Activated naive CD4-positive, alpha-beta T cell treated with anti-CD3 and anti-CD28 coated beads, Interleukin-2, amount 10 ng/mL, durations not matched to agents 5 hours and 36 hours (primary cell): ENCODE measurements around the gene KCNC3. TPM values are rescaled to one million over a fixed set of nuclear protein-coding genes. Genes with fewer than 3 reads are reported as not detected.

ENCODE experiments used
- total RNA-seq, 2 experiments: library from RNA; stranded (reverse); gene quantifications; one replicate each; pipeline ENCODE4 v1.2.3, GENCODE V29; 2021

KCNC3 gene
- 1 to 10 TPM; 4.3 to 4.9 TPM for total RNA-seq

GRCh38 chr19:50329146-50329925 is at the start of gene KCNC3:
KCNC3 (minus strand) TSS chr19:50329377; CDS start chr19:50329082, 295 bp downstream.

GRCh38 chr19:50376166-50377050 is 47.2 kb upstream of the KCNC3 start, which contains the start of gene NR1H2:
NR1H2 (plus strand) TSS chr19:50376457; CDS start chr19:50377606, 1,149 bp downstream.

GRCh38 chr19:50365434-50366306 is 36.5 kb upstream of the KCNC3 start, which contains the start of gene NAPSA:
NAPSA (minus strand) TSS chr19:50365639; CDS start chr19:50365621, 18 bp downstream.

Other genes starting within 250 kb of the KCNC3 start
- gene IZUMO2, start 166.1 kb downstream of the KCNC3 start, total RNA-seq: not detected
- not detected for gene MYH14, start 125.8 kb downstream of the KCNC3 start, total RNA-seq
- gene NAPSA, start 36.3 kb upstream of the KCNC3 start, total RNA-seq: 1 to 10 TPM; 3.0 to 4.5 TPM
- gene NR1H2, start 47.1 kb upstream of the KCNC3 start, total RNA-seq: 10 to 100 TPM; 68.9 to 73.9 TPM
- gene POLD1, start 55.0 kb upstream of the KCNC3 start, total RNA-seq: 100 to 1,000 TPM; 108 to 116 TPM
- gene SPIB, start 89.6 kb upstream of the KCNC3 start, total RNA-seq: under 1 TPM; 0.53 to 0.73 TPM
- under 1 TPM; 0.12 to 0.66 TPM for gene MYBPC2, start 103.5 kb upstream of the KCNC3 start, total RNA-seq
- 10 to 100 TPM; 65.7 to 66.9 TPM for gene EMC10, start 147.1 kb upstream of the KCNC3 start, total RNA-seq
- gene GARIN5A, start 147.5 kb upstream of the KCNC3 start, total RNA-seq: under 1 TPM in 1 of 2 experiments, not detected in 1; 0.15 TPM
- gene JOSD2, start 181.8 kb upstream of the KCNC3 start, total RNA-seq: 10 to 100 TPM; 39.2 to 42.9 TPM
- not detected for gene ASPDH, start 184.5 kb upstream of the KCNC3 start, total RNA-seq
- not detected for gene LRRC4B, start 239.1 kb upstream of the KCNC3 start, total RNA-seq